HEK293 (cell line): ENCODE results near the gene PIGL.

Experiments
- CTCF ChIA-PET: fragments of 350-600 bp; formaldehyde crosslinking; extraction: SDS; loops from one replicate; lab custom pipeline; 2021; ENCODE audit warnings: antibody characterized with exemption; lab: Yijun Ruan, JAX
- POLR2A ChIA-PET: fragments of 300-600 bp; formaldehyde crosslinking; extraction: SDS; loops from one replicate; lab custom pipeline; 2020; ENCODE audit warnings: antibody characterized with exemption, inconsistent platforms; lab: Yijun Ruan, JAX
- H3K27ac ChIP-seq: fragments of 200-500 bp; sonication (Bioruptor generic); 2 replicates; pipeline ENCODE4 v1.5.1; 2014; ENCODE audit warnings: low read depth, low read length, control low read depth, inconsistent platforms; ENCODE audit errors: extremely low read depth
- H3K36me3 ChIP-seq, 2 experiments: fragments of 200-500 bp in 1 of 2; sonication (Bioruptor generic) in 1 of 2; 1 replicate in 1 of 2; 2 replicates in 1 of 2; pipeline ENCODE4 v1.5.1; 2014 to 2017; ENCODE audit warnings: inconsistent platforms in 2 of 2, low read length in 2 of 2; ENCODE audit not compliant: control insufficient read depth in 2 of 2, insufficient read depth in 1 of 2
- H3K4me1 ChIP-seq: fragments of 200-500 bp; sonication (Bioruptor generic); 2 replicates; pipeline ENCODE4 v1.5.1; 2014; ENCODE audit warnings: mild to moderate bottlenecking, low read length, inconsistent platforms; ENCODE audit not compliant: control insufficient read depth, insufficient read depth
- H3K4me3 ChIP-seq: 2 replicates; pipeline ENCODE4 v1.5.1; 2011; ENCODE audit warnings: low read depth, mild to moderate bottlenecking, control low read depth, low read length, moderate library complexity
- H3K9me3 ChIP-seq: fragments of 200-500 bp; sonication (Bioruptor generic); 2 replicates; pipeline ENCODE4 v1.5.1; 2014; ENCODE audit warnings: low read depth, low read length, inconsistent platforms; ENCODE audit not compliant: control insufficient read depth, insufficient read depth
- GLI2 ChIP-seq: fragments of 450-650 bp; formaldehyde crosslinking; IDR thresholded peaks from 2 replicates; pipeline ENCODE4; 2017; ENCODE audit warnings: missing biosample characterization, missing genetic modification characterization, low read depth, borderline replicate concordance
- SETDB1 ChIP-seq: IDR thresholded peaks from one replicate; pipeline ENCODE4 v1.6.1; 2017; ENCODE audit warnings: mild to moderate bottlenecking, low read length, moderate library complexity, mixed read lengths; ENCODE audit not compliant: insufficient read length
- SP7 ChIP-seq: fragments of 450-650 bp; formaldehyde crosslinking; IDR thresholded peaks from 2 replicates; pipeline ENCODE4 v1.5.1; 2016; ENCODE audit warnings: missing biosample characterization, missing genetic modification characterization
- ZNF121 ChIP-seq: fragments of 450-650 bp; formaldehyde crosslinking; IDR thresholded peaks from 2 replicates; pipeline ENCODE4 v1.5.1; 2016; ENCODE audit warnings: missing biosample characterization, missing genetic modification characterization
- ZNF132 ChIP-seq: fragments of 450-650 bp; formaldehyde crosslinking; IDR thresholded peaks from 2 replicates; pipeline ENCODE4 v1.5.1; 2017; ENCODE audit warnings: missing biosample characterization, missing genetic modification characterization, borderline replicate concordance
- ZNF174 ChIP-seq: fragments of 450-650 bp; formaldehyde crosslinking; IDR thresholded peaks from 2 replicates; pipeline ENCODE4 v1.5.0; 2017; ENCODE audit warnings: missing biosample characterization, mild to moderate bottlenecking, missing genetic modification characterization
- ZNF211 ChIP-seq: fragments of 450-650 bp; formaldehyde crosslinking; IDR thresholded peaks from 2 replicates; pipeline ENCODE4 v1.5.1; 2016; ENCODE audit warnings: low read depth, missing biosample characterization, missing genetic modification characterization
- ZNF501 ChIP-seq: fragments of 450-650 bp; formaldehyde crosslinking; IDR thresholded peaks from 2 replicates; pipeline ENCODE4 v1.5.1; 2016; ENCODE audit warnings: missing biosample characterization, missing genetic modification characterization
- ZNF529 ChIP-seq: fragments of 450-650 bp; formaldehyde crosslinking; IDR thresholded peaks from 2 replicates; pipeline ENCODE4 v1.5.1; 2017; ENCODE audit warnings: missing genetic modification characterization, missing biosample characterization; ENCODE audit not compliant: insufficient replicate concordance
- ZNF600 ChIP-seq: fragments of 450-650 bp; formaldehyde crosslinking; IDR thresholded peaks from 2 replicates; pipeline ENCODE4 v1.5.1; 2016; ENCODE audit warnings: missing biosample characterization, missing genetic modification characterization
- ZNF76 ChIP-seq: fragments of 450-650 bp; formaldehyde crosslinking; IDR thresholded peaks from 2 replicates; pipeline ENCODE4; 2016; ENCODE audit warnings: low read depth, missing biosample characterization, missing genetic modification characterization, borderline replicate concordance
- TF ChIP-seq, protein P1 (sequence below): fragments of 450-650 bp; formaldehyde crosslinking; IDR thresholded peaks from 2 replicates; pipeline ENCODE4 v1.5.1; 2016; ENCODE audit warnings: missing biosample characterization, missing genetic modification characterization
- TF ChIP-seq, protein P2 (sequence below): fragments of 450-650 bp; formaldehyde crosslinking; IDR thresholded peaks from 2 replicates; pipeline ENCODE4 v1.5.1; 2017; ENCODE audit warnings: missing biosample characterization, missing genetic modification characterization
- TF ChIP-seq, protein P3 (sequence below): IDR thresholded peaks from 2 replicates; pipeline ENCODE4 v1.6.1; 2011; ENCODE audit warnings: mild to moderate bottlenecking, low read depth, low read length, borderline replicate concordance
- TF ChIP-seq, protein P4 (sequence below): fragments of 450-650 bp; formaldehyde crosslinking; IDR thresholded peaks from 2 replicates; pipeline ENCODE4 v1.5.1; 2016; ENCODE audit warnings: missing biosample characterization, missing genetic modification characterization
- TF ChIP-seq, protein P5 (sequence below): fragments of 450-650 bp; formaldehyde crosslinking; IDR thresholded peaks from 2 replicates; pipeline ENCODE4 v1.5.1; 2016; ENCODE audit warnings: missing biosample characterization, missing genetic modification characterization
- TF ChIP-seq, protein P6 (sequence below): fragments of 450-650 bp; formaldehyde crosslinking; IDR thresholded peaks from 2 replicates; pipeline ENCODE4; 2016; ENCODE audit warnings: missing biosample characterization, missing genetic modification characterization

PIGL gene

DNA sequence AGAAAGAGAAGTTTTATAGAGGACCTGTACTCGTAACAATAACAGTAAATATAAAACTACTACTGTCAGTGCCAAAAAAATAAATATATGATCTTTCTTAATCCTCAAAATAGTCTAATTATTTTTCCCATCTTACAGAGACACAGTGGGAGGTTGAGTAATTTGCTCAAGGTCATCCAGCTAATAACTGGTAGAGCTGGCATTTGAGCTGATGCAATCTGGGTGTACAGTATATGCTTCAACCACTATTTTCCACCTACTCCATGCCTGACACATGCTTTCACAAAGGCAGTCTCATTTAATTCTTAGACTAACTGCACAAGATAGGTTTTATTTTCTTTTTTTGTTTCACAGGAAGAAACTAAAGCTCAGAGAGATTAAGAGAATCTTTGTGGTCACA, 33.6 kb downstream of the PIGL start (continued):
- TF ChIP-seq, protein P1, sequence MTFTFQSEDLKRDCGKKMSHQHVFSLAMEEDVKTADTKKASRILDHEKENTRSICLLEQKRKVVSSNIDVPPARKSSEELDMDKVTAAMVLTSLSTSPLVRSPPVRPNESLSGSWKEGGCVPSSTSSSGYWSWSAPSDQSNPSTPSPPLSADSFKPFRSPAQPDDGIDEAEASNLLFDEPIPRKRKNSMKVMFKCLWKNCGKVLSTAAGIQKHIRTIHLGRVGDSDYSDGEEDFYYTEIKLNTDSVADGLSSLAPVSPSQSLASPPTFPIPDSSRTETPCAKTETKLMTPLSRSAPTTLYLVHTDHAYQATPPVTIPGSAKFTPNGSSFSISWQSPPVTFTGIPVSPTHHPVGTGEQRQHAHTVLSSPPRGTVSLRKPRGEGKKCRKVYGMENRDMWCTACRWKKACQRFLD (tag by site-specific recombination): no peak
- TF ChIP-seq ZNF529 (tag by site-specific recombination): no peak
- TF ChIP-seq ZNF76 (tag by site-specific recombination): no peak
- no peak for TF ChIP-seq SETDB1
- TF ChIP-seq, protein P2, sequence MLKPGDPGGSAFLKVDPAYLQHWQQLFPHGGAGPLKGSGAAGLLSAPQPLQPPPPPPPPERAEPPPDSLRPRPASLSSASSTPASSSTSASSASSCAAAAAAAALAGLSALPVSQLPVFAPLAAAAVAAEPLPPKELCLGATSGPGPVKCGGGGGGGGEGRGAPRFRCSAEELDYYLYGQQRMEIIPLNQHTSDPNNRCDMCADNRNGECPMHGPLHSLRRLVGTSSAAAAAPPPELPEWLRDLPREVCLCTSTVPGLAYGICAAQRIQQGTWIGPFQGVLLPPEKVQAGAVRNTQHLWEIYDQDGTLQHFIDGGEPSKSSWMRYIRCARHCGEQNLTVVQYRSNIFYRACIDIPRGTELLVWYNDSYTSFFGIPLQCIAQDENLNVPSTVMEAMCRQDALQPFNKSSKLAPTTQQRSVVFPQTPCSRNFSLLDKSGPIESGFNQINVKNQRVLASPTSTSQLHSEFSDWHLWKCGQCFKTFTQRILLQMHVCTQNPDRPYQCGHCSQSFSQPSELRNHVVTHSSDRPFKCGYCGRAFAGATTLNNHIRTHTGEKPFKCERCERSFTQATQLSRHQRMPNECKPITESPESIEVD: peak; percentile 64
- TF ChIP-seq, protein P3, sequence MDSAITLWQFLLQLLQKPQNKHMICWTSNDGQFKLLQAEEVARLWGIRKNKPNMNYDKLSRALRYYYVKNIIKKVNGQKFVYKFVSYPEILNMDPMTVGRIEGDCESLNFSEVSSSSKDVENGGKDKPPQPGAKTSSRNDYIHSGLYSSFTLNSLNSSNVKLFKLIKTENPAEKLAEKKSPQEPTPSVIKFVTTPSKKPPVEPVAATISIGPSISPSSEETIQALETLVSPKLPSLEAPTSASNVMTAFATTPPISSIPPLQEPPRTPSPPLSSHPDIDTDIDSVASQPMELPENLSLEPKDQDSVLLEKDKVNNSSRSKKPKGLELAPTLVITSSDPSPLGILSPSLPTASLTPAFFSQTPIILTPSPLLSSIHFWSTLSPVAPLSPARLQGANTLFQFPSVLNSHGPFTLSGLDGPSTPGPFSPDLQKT: no peak
- TF ChIP-seq GLI2 (tag by site-specific recombination): no peak
- no peak for TF ChIP-seq ZNF501 (tag by site-specific recombination)
- no peak for TF ChIP-seq SP7 (tag by site-specific recombination)
- TF ChIP-seq, protein P4, sequence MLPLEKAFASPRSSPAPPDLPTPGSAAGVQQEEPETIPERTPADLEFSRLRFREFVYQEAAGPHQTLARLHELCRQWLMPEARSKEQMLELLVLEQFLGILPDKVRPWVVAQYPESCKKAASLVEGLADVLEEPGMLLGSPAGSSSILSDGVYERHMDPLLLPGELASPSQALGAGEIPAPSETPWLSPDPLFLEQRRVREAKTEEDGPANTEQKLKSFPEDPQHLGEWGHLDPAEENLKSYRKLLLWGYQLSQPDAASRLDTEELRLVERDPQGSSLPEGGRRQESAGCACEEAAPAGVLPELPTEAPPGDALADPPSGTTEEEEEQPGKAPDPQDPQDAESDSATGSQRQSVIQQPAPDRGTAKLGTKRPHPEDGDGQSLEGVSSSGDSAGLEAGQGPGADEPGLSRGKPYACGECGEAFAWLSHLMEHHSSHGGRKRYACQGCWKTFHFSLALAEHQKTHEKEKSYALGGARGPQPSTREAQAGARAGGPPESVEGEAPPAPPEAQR (tag by site-specific recombination): no peak
- TF ChIP-seq ZNF211 (tag by site-specific recombination): no peak
- no peak for TF ChIP-seq ZNF132 (tag by site-specific recombination)
- TF ChIP-seq, protein P5, sequence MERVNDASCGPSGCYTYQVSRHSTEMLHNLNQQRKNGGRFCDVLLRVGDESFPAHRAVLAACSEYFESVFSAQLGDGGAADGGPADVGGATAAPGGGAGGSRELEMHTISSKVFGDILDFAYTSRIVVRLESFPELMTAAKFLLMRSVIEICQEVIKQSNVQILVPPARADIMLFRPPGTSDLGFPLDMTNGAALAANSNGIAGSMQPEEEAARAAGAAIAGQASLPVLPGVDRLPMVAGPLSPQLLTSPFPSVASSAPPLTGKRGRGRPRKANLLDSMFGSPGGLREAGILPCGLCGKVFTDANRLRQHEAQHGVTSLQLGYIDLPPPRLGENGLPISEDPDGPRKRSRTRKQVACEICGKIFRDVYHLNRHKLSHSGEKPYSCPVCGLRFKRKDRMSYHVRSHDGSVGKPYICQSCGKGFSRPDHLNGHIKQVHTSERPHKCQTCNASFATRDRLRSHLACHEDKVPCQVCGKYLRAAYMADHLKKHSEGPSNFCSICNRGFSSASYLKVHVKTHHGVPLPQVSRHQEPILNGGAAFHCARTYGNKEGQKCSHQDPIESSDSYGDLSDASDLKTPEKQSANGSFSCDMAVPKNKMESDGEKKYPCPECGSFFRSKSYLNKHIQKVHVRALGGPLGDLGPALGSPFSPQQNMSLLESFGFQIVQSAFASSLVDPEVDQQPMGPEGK (tag by site-specific recombination): no peak
- no peak for TF ChIP-seq ZNF600 (tag by site-specific recombination)

DNA sequence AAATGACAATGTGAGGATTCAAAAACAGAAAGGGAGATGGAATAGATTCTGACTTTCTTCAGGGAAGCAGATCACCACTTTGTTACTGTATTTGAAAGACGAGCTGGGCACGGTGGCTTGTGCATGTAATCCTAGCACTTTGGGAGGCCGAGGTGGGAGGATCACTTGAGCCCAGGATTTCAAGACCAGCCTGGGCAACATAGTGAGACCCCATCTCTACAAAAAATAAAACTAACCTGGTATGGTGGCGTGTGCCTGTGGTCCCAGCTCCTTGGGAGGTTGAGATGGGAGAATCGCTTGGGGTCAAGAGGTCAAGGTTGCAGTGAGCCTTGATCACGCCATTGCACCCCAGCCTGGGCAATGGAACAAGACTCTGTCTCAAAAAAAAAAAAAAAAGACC, 34.0 kb downstream of the PIGL start:
- TF ChIP-seq, protein P6, sequence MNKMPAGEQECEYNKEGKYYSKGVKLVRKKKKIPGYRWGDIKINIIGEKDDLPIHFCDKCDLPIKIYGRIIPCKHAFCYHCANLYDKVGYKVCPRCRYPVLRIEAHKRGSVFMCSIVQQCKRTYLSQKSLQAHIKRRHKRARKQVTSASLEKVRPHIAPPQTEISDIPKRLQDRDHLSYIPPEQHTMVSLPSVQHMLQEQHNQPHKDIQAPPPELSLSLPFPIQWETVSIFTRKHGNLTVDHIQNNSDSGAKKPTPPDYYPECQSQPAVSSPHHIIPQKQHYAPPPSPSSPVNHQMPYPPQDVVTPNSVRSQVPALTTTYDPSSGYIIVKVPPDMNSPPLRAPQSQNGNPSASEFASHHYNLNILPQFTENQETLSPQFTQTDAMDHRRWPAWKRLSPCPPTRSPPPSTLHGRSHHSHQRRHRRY (tag by site-specific recombination): no peak
- peak; percentile 97 for TF ChIP-seq ZNF121 (tag by site-specific recombination)
- TF ChIP-seq ZNF174: no peak
- CTCF ChIA-PET: interaction anchor here (0.6 to 1.0 kb wide), 4 partner anchors 10 to 71 kb away, joined by 3 to 4 read pairs (median 3); no protein-coding TSS in a partner anchor

More for the DNA sequence above, 34.0 kb downstream of the PIGL start:
- H3K9me3 ChIP-seq: no peaks in the 10 kb centered on the region
- no peak overlapping the region for H3K4me3 ChIP-seq
- H3K4me1 ChIP-seq: peaks cover 2% of the 10 kb centered on the region; the same call in 1 of the 2 replicates
- POLR2A ChIA-PET: interaction anchor here (1.5 kb wide), 1 partner anchor 10 kb away, joined by 5 read pairs; no protein-coding TSS in a partner anchor
- H3K36me3 ChIP-seq: peaks cover 0 to 3% of the 10 kb centered on the region in 2 experiments; a peak in 2 of 3 replicates
- no peak overlapping the region for H3K27ac ChIP-seq
